ENCODE results near the gene GIMD1. TPM values are rescaled to one million over a fixed set of nuclear protein-coding genes. Genes with fewer than 3 reads are reported as not detected.

GIMD1 gene
- total RNA-seq, 1 experiment from 2014 or later, result not detected

GRCh38 chr4:106364282-106364681, 4.3 kb downstream of the GIMD1 start:
- intact Hi-C loops (cut with micrococcal nuclease; ENCODE audit: unreplicated experiment), result no loop called here
- BruUV-seq (replicated peaks), result no TSS peak
- TF ChIP-seq, protein P1, sequence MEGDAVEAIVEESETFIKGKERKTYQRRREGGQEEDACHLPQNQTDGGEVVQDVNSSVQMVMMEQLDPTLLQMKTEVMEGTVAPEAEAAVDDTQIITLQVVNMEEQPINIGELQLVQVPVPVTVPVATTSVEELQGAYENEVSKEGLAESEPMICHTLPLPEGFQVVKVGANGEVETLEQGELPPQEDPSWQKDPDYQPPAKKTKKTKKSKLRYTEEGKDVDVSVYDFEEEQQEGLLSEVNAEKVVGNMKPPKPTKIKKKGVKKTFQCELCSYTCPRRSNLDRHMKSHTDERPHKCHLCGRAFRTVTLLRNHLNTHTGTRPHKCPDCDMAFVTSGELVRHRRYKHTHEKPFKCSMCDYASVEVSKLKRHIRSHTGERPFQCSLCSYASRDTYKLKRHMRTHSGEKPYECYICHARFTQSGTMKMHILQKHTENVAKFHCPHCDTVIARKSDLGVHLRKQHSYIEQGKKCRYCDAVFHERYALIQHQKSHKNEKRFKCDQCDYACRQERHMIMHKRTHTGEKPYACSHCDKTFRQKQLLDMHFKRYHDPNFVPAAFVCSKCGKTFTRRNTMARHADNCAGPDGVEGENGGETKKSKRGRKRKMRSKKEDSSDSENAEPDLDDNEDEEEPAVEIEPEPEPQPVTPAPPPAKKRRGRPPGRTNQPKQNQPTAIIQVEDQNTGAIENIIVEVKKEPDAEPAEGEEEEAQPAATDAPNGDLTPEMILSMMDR (IDR thresholded peaks at IDR 0.05; ENCODE audit: unreplicated experiment), result no peak
- CTCF ChIA-PET, result no interaction called here
- peaks cover 15% of the 10 kb centered on the region for H3K4me1 Mint-ChIP-seq (ENCODE audit: low read depth, unreplicated experiment)
- H3K4me3 Mint-ChIP-seq (ENCODE audit: low read depth, unreplicated experiment), result no peak overlapping the region
- H3K36me3 Mint-ChIP-seq (ENCODE audit: insufficient read depth, unreplicated experiment), result no peaks in the 10 kb centered on the region
- no peaks in the 10 kb centered on the region for H3K9me3 Mint-ChIP-seq (ENCODE audit: low read depth, unreplicated experiment)
- no peak for DNase-seq
- no peak overlapping the region for H3K27ac Mint-ChIP-seq (ENCODE audit: unreplicated experiment)
- no peaks in the 10 kb centered on the region for H3K27me3 Mint-ChIP-seq (ENCODE audit: unreplicated experiment)

DNA sequence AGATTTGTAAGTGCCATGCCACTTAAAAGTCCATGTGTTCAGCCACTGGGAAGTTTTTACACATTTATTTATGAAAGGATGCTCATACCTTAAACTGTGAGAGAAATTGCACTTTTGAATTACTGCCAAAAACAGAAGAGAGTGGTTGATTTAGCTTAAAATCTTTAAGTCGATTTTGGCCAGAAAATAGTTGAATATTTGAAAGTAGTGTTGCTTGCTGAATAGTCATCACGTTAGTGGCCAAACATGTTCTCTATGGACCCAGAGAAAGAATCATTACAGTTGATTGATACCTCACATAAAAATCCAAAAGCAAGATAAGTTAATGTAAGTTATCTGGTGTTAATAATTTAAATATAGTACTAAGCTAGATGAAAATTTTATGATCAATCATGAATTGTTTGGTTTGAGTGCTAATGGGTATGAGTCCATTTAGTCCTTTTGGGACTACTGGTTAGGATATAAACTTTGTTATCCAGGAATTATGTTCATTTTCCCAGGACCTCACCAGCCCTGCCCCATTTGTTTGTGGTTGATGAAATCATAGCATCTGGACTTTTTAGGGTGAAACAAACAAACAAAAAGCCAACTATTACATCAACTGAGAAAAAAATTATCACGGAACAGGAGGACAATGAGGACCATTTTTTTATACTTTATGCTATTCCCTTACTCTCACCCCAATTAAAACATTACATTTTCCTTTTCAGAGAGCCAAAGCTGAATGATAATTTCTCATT, 6.3 kb downstream of the GIMD1 start:
- BruUV-seq (replicated peaks), result no TSS peak
- Mint-ChIP-seq H3K4me1 (ENCODE audit: low read depth, unreplicated experiment) (peaks cover 15% of the 10 kb centered on the region), H3K27me3 (ENCODE audit: unreplicated experiment) (no peaks in the 10 kb centered on the region), H3K9me3 (ENCODE audit: low read depth, unreplicated experiment) (no peaks in the 10 kb centered on the region), H3K36me3 (ENCODE audit: insufficient read depth, unreplicated experiment) (no peaks in the 10 kb centered on the region), H3K4me3 (ENCODE audit: low read depth, unreplicated experiment) (no peak overlapping the region), H3K27ac (ENCODE audit: unreplicated experiment) (no peak overlapping the region)
- CTCF ChIA-PET, result no interaction called here
- TF ChIP-seq, protein P1 (IDR thresholded peaks at IDR 0.05; ENCODE audit: unreplicated experiment), result no peak
- no peak for DNase-seq
- intact Hi-C loops (cut with micrococcal nuclease; ENCODE audit: unreplicated experiment), result no loop called here

DNA sequence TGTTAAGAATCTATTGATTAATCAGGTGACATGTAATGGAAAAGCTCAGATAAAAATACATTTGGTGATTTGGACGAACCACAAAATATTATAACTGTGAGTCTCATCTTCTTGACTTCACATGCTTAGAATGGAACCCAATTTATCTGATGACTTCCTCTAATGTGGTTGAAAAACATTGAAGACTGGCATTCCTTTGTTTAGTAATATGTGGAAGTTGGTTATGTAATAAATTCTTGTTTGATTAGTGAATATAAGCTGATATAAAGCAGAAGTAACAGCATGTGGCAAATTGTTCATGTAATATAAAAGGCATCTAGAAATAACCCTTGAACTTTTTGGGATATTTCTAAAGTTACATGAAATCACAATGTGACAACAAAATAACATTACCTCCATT, 9.7 kb downstream of the GIMD1 start:
- Mint-ChIP-seq H3K36me3 (ENCODE audit: insufficient read depth, unreplicated experiment) (no peaks in the 10 kb centered on the region), H3K27ac (ENCODE audit: unreplicated experiment) (no peak overlapping the region), H3K27me3 (ENCODE audit: unreplicated experiment) (no peaks in the 10 kb centered on the region), H3K4me3 (ENCODE audit: low read depth, unreplicated experiment) (no peak overlapping the region), H3K4me1 (ENCODE audit: low read depth, unreplicated experiment) (no peaks in the 10 kb centered on the region), H3K9me3 (ENCODE audit: low read depth, unreplicated experiment) (no peaks in the 10 kb centered on the region)
- no peak for DNase-seq
- TF ChIP-seq, protein P1 (IDR thresholded peaks at IDR 0.05; ENCODE audit: unreplicated experiment), result no peak
- CTCF ChIA-PET, result no interaction called here
- BruUV-seq (replicated peaks), result no TSS peak
- intact Hi-C loops (cut with micrococcal nuclease; ENCODE audit: unreplicated experiment), result no loop called here

GRCh38 chr4:106355193-106355592, 13.4 kb downstream of the GIMD1 start:
- TF ChIP-seq, protein P1 (IDR thresholded peaks at IDR 0.05; ENCODE audit: unreplicated experiment), result no peak
- no peaks in the 10 kb centered on the region for H3K9me3 Mint-ChIP-seq (ENCODE audit: low read depth, unreplicated experiment)
- intact Hi-C loops (cut with micrococcal nuclease; ENCODE audit: unreplicated experiment), result no loop called here
- no peaks in the 10 kb centered on the region for H3K36me3 Mint-ChIP-seq (ENCODE audit: insufficient read depth, unreplicated experiment)
- CTCF ChIA-PET, result no interaction called here
- DNase-seq, result no peak
- H3K27me3 Mint-ChIP-seq (ENCODE audit: unreplicated experiment), result no peaks in the 10 kb centered on the region
- no peak overlapping the region for H3K27ac Mint-ChIP-seq (ENCODE audit: unreplicated experiment)
- H3K4me1 Mint-ChIP-seq (ENCODE audit: low read depth, unreplicated experiment), result no peaks in the 10 kb centered on the region
- no TSS peak for BruUV-seq (replicated peaks)
- no peak overlapping the region for H3K4me3 Mint-ChIP-seq (ENCODE audit: low read depth, unreplicated experiment)
